Measurements from ENCODE around the gene MSS51. TPM values are rescaled to one million over a fixed set of nuclear protein-coding genes. Genes with fewer than 3 reads are reported as not detected.

The MSS51 gene
- 5.9 TPM for total RNA-seq
- 0.60 TPM for polyA plus RNA-seq

- H3K36me3 ChIP-seq (ENCODE audit: insufficient read depth), result peaks cover 4% of the 10 kb centered on the region
- H3K4me3 ChIP-seq (ENCODE audit: low read depth, low read length), result no peak within 1 kb of the TSS
- no peaks in the 10 kb centered on the region for H3K4me1 ChIP-seq (ENCODE audit: insufficient read depth)
- H3K27ac ChIP-seq (ENCODE audit: low read depth), result no peak within 1 kb of the TSS
- no peak for DNase-seq (ENCODE audit: extremely low spot score)
Observed at GRCh38 chr10:73433538-73433867, at the start of gene MSS51. MSS51 (minus strand) TSS chr10:73433561; CDS start chr10:73428284, 5,277 bp downstream.

DNA sequence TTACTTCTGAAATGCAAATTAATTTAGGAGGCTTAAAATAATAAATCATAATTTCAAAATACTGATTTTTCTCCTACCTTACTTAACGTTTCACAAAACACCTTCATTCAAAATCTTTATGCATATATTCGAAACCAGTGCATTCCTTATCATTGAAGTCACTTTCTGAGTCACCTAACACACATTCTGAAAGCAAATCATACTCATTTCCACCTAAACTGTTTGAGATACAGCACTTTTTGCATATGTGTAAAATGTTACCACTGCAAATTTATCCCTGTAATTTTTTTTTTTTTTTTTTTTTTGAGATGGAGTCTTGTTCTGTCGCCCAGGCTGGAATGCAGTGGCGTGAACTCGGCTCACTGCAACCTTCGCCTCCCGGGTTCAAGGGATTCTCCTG lies 46.8 kb upstream of the MSS51 start:
- Histone ChIP-seq H3K4me1 (ENCODE audit: insufficient read depth) (no peaks in the 10 kb centered on the region), H3K4me3 (ENCODE audit: low read depth, low read length) (no peak overlapping the region), H3K36me3 (ENCODE audit: insufficient read depth) (peaks cover 2% of the 10 kb centered on the region), H3K27ac (ENCODE audit: low read depth) (no peak overlapping the region)
- WGBS, result 87% methylated on average over 7 of the region's 7 CpGs
- DNase-seq (ENCODE audit: extremely low spot score), result no peak

DNA sequence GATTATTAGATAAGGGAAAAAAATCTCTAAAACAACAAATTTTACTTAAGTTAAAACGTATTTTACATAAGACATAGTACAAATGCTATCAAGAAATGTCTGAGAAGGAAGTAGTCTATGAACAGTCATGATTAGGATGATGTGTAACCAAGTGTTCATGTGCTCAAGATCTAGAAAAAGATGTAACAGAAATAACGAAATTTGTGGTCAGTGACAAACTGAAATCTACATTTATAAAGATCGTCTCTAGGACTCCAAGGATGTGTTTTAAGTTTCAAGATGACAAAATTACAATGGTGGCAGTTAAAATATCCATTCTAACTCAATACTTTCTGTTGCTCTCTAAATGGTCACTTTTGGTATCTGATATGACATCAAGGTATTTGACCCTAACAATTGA lies 45.3 kb upstream of the MSS51 start:
- peaks cover 2% of the 10 kb centered on the region for H3K36me3 ChIP-seq (ENCODE audit: insufficient read depth)
- no peaks in the 10 kb centered on the region for H3K4me1 ChIP-seq (ENCODE audit: insufficient read depth)
- no peak overlapping the region for H3K4me3 ChIP-seq (ENCODE audit: low read depth, low read length)
- no peak overlapping the region for H3K27ac ChIP-seq (ENCODE audit: low read depth)
- DNase-seq (ENCODE audit: extremely low spot score), result no peak
- 80% methylated on average over 3 of the region's 3 CpGs for WGBS

GRCh38 chr10:73471226-73471625 lies 37.9 kb upstream of the MSS51 start:
- whole genome bisulfite sequencing, result 76% methylated on average over 3 of the region's 3 CpGs
- Histone ChIP-seq H3K4me3 (ENCODE audit: low read depth, low read length) (no peak overlapping the region), H3K36me3 (ENCODE audit: insufficient read depth) (peaks cover 14% of the 10 kb centered on the region), H3K27ac (ENCODE audit: low read depth) (no peak overlapping the region), H3K4me1 (ENCODE audit: insufficient read depth) (no peaks in the 10 kb centered on the region)
- no peak for DNase-seq (ENCODE audit: extremely low spot score)

GRCh38 chr10:73469579-73469978 lies 36.2 kb upstream of the MSS51 start:
- no peak for DNase-seq (ENCODE audit: extremely low spot score)
- no peak overlapping the region for H3K27ac ChIP-seq (ENCODE audit: low read depth)
- H3K4me3 ChIP-seq (ENCODE audit: low read depth, low read length), result no peak overlapping the region
- H3K36me3 ChIP-seq (ENCODE audit: insufficient read depth), result peaks cover 12% of the 10 kb centered on the region
- H3K4me1 ChIP-seq (ENCODE audit: insufficient read depth), result no peaks in the 10 kb centered on the region

- H3K36me3 ChIP-seq (ENCODE audit: insufficient read depth), result peaks cover 12% of the 10 kb centered on the region
- 81% methylated on average over 2 of the region's 2 CpGs for WGBS
- H3K4me1 ChIP-seq (ENCODE audit: insufficient read depth), result no peaks in the 10 kb centered on the region
- H3K27ac ChIP-seq (ENCODE audit: low read depth), result no peak overlapping the region
- H3K4me3 ChIP-seq (ENCODE audit: low read depth, low read length), result no peak overlapping the region
- no peak for DNase-seq (ENCODE audit: extremely low spot score)
Observed at GRCh38 chr10:73467206-73467605, 33.8 kb upstream of the MSS51 start.

DNA sequence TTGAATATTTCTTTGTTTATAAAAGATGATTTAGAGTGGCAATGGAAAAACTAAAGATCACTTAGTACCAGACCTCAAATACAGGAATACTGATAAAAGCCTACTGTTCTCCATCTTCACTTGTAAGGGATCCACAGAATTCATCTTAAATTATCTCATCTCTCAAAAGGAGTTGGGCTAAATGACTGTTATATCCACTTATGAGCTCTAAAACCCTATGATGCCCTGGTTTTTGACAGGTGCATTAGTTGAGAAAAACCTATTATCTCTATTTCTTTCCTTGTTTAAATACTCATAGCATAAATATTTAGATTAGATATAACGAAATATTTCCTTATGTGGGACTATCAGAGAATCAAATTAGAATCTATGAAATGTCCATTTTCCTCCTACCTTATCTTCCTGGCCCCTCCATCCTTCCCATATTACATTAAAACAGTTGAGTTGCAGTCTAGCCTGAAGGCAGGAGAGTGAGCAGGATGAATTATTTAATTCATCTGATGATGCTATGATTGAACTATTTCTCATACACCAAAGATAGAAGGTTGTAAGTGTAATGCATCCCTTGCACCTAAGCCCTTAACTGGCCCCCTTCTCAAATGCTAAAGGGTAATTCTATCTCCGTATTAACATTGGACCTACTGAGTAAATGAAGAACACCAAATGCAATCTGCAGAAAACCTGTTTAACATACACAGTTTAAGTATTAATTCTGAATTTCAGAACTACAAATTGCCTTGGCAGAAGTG lies 32.8 kb upstream of the MSS51 start:
- no peak overlapping the region for H3K4me3 ChIP-seq (ENCODE audit: low read depth, low read length)
- H3K36me3 ChIP-seq (ENCODE audit: insufficient read depth), result peaks cover 10% of the 10 kb centered on the region
- no peak overlapping the region for H3K27ac ChIP-seq (ENCODE audit: low read depth)

DNA sequence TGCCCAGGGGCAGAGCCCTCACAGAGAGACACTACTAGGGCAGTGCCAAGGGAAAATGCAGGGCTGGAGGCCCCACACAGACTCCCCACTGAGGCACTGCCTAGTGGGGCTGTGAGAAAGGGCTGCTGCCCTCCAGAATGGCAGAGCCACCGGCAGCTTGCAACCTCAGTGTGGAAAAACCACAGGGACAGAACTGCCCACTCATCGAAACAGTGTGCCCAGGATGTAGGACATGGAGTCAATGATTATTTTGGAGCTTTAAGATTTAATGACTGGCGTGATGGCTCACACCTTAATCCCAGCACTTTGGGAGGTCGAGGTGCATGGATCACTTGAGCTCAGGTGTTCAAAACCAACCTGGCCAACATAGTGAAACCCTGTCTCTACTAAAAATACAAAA lies 27.5 kb upstream of the MSS51 start:
- 96% methylated on average over 4 of the region's 4 CpGs for WGBS
- H3K27ac ChIP-seq (ENCODE audit: low read depth), result no peak overlapping the region
- no peak for DNase-seq (ENCODE audit: extremely low spot score)
- H3K36me3 ChIP-seq (ENCODE audit: insufficient read depth), result no peaks in the 10 kb centered on the region
- H3K4me1 ChIP-seq (ENCODE audit: insufficient read depth), result no peaks in the 10 kb centered on the region
- no peak overlapping the region for H3K4me3 ChIP-seq (ENCODE audit: low read depth, low read length)

More for the DNA sequence above, 32.8 kb upstream of the MSS51 start:
- DNase-seq (ENCODE audit: extremely low spot score), result no peak
- WGBS, result 65% methylated on average over 2 of the region's 2 CpGs
- no peaks in the 10 kb centered on the region for H3K4me1 ChIP-seq (ENCODE audit: insufficient read depth)

DNA sequence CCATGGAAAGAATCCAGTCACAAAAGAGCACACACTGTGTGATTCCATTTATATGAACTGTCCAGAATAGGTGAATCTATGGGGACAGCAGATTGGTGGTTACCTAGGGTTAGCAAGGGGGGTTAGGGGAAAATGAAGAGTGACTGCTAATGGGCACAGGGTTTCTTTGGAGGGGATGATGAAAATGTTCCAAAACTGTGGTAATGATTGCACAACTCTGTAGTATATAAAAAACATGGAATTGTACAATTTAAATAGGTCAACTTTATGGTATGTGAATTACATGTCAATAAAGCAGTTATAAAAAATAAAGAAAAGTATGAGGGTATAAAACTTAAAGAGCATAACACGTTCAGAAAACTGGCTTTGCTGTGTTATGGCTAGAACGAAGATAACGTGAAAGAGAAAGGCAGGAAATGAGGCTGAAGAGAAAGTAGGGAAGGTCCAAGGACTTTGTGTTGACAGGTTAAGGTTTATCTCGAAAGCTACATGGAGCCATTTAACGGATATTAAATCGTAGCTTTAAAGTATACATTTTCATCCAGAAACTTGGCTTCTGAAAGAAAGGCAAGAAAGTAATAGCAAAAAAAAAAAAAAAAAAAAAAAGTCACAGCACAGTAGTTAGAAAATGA lies 26.4 kb upstream of the MSS51 start:
- no peak for DNase-seq (ENCODE audit: extremely low spot score)
- Histone ChIP-seq H3K4me3 (ENCODE audit: low read depth, low read length) (no peak overlapping the region), H3K4me1 (ENCODE audit: insufficient read depth) (no peaks in the 10 kb centered on the region), H3K36me3 (ENCODE audit: insufficient read depth) (no peaks in the 10 kb centered on the region), H3K27ac (ENCODE audit: low read depth) (no peak overlapping the region)
- WGBS, result 82% methylated on average over 6 of the region's 6 CpGs

GRCh38 chr10:73456187-73456890 lies 23.0 kb upstream of the MSS51 start:
- WGBS, result 89% methylated on average over 2 of the region's 2 CpGs
- Histone ChIP-seq H3K36me3 (ENCODE audit: insufficient read depth) (no peaks in the 10 kb centered on the region), H3K4me1 (ENCODE audit: insufficient read depth) (no peaks in the 10 kb centered on the region), H3K27ac (ENCODE audit: low read depth) (no peak overlapping the region), H3K4me3 (ENCODE audit: low read depth, low read length) (no peak overlapping the region)
- DNase-seq (ENCODE audit: extremely low spot score), result no peak

GRCh38 chr10:73449113-73449512 lies 15.8 kb upstream of the MSS51 start:
- Histone ChIP-seq H3K4me3 (ENCODE audit: low read depth, low read length) (no peak overlapping the region), H3K27ac (ENCODE audit: low read depth) (no peak overlapping the region), H3K4me1 (ENCODE audit: insufficient read depth) (no peaks in the 10 kb centered on the region), H3K36me3 (ENCODE audit: insufficient read depth) (peaks cover 4% of the 10 kb centered on the region)
- WGBS, result 93% methylated on average over 1 of the region's 1 CpG
- no peak for DNase-seq (ENCODE audit: extremely low spot score)

GRCh38 chr10:73448384-73448783 lies 15.0 kb upstream of the MSS51 start:
- Histone ChIP-seq H3K36me3 (ENCODE audit: insufficient read depth) (peaks cover 4% of the 10 kb centered on the region), H3K4me1 (ENCODE audit: insufficient read depth) (no peaks in the 10 kb centered on the region), H3K27ac (ENCODE audit: low read depth) (no peak overlapping the region), H3K4me3 (ENCODE audit: low read depth, low read length) (no peak overlapping the region)
- WGBS, result 64% methylated on average over 1 of the region's 1 CpG
- DNase-seq (ENCODE audit: extremely low spot score), result no peak

GRCh38 chr10:73446926-73447325 lies 13.6 kb upstream of the MSS51 start:
- Histone ChIP-seq H3K4me3 (ENCODE audit: low read depth, low read length) (no peak overlapping the region), H3K27ac (ENCODE audit: low read depth) (no peak overlapping the region), H3K36me3 (ENCODE audit: insufficient read depth) (peaks cover 4% of the 10 kb centered on the region), H3K4me1 (ENCODE audit: insufficient read depth) (no peaks in the 10 kb centered on the region)
- no peak for DNase-seq (ENCODE audit: extremely low spot score)

DNA sequence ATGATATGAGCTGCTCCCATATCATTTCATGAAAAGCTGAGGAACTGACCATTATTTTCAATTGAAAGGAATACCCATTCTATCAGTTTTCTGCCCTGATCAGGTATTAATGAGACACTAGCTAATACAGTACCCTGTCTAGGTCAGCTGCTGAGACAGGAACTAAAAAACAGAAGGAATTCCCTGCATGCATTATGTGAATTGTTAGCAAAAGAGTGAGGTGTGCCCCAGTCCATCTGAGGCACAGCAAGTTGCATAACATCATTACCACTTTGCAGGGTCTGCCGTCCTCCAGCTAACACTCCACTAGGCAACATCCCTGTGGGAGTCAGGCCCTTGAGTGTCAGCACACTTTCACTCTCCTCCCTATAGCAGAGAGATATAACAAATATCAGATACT lies 11.1 kb upstream of the MSS51 start:
- no peak for DNase-seq (ENCODE audit: extremely low spot score)
- Histone ChIP-seq H3K27ac (ENCODE audit: low read depth) (no peak overlapping the region), H3K4me1 (ENCODE audit: insufficient read depth) (no peaks in the 10 kb centered on the region), H3K4me3 (ENCODE audit: low read depth, low read length) (no peak overlapping the region), H3K36me3 (ENCODE audit: insufficient read depth) (peaks cover 4% of the 10 kb centered on the region)
- 92% methylated on average over 1 of the region's 1 CpG for WGBS

Measured in urinary bladder (tissue), 4 donors.